Keratinocyte (primary cell): ENCODE results near the gene FOXO1. TPM values are rescaled to one million over a fixed set of nuclear protein-coding genes. Genes with fewer than 3 reads are reported as not detected.

ENCODE experiments used
- DNase-seq: peaks from one replicate; pipeline ENCODE4 v3.0.0-alpha.2; 2011; ENCODE audit warnings: low read depth, missing footprints, low spot score
- FAIRE-seq: peaks from 2 replicates; lab custom pipeline; 2011; peaks lifted over from hg19 to GRCh38; lab: Jason Lieb, UNC
- H2AFZ ChIP-seq: 2 replicates; pipeline ENCODE4 v1.6.0; 2012; ENCODE audit warnings: low read length, control low read depth, inconsistent platforms; ENCODE audit not compliant: control insufficient read depth
- H3K27ac ChIP-seq: 2 replicates; pipeline ENCODE4 v1.5.1; 2011; ENCODE audit warnings: low read length; ENCODE audit not compliant: control insufficient read depth, insufficient read depth
- H3K27me3 ChIP-seq: 3 replicates; pipeline ENCODE4 v1.6.0; 2011; ENCODE audit warnings: low read length; ENCODE audit not compliant: control insufficient read depth, insufficient read depth; ENCODE audit errors: extremely low read depth
- H3K36me3 ChIP-seq, 2 experiments: 2 replicates in 1 of 2; 3 replicates in 1 of 2; pipeline ENCODE4 v1.5.1; 2011; ENCODE audit warnings: low read length in 2 of 2, mild to moderate bottlenecking in 1 of 2; ENCODE audit not compliant: control insufficient read depth in 2 of 2, insufficient read depth in 2 of 2; ENCODE audit errors: extremely low read depth in 1 of 2
- H3K4me1 ChIP-seq: 3 replicates; pipeline ENCODE4 v1.5.1; 2011; ENCODE audit warnings: low read length; ENCODE audit not compliant: control insufficient read depth, insufficient read depth; ENCODE audit errors: extremely low read depth
- H3K4me2 ChIP-seq: 3 replicates; pipeline ENCODE4 v1.6.0; 2011; ENCODE audit warnings: low read depth, low read length; ENCODE audit not compliant: control insufficient read depth, insufficient read depth; ENCODE audit errors: extremely low read depth
- H3K4me3 ChIP-seq, 3 experiments: fragments of 200-600 bp in 1 of 3; sonication (generic) in 1 of 3; 2 replicates in 2 of 3; 3 replicates in 1 of 3; pipeline ENCODE4 v1.5.1; 2011 to 2016; ENCODE audit warnings: low read length in 3 of 3, mild to moderate bottlenecking in 3 of 3, control low read depth in 2 of 3, inconsistent platforms in 1 of 3, low read depth in 1 of 3, mixed read lengths in 1 of 3, mixed run types in 1 of 3, moderate library complexity in 1 of 3; ENCODE audit not compliant: control insufficient read depth in 2 of 3, insufficient read depth in 2 of 3; ENCODE audit errors: extremely low read depth in 1 of 3
- H3K79me2 ChIP-seq: 2 replicates; pipeline ENCODE4 v1.6.0; 2012; ENCODE audit warnings: low read length; ENCODE audit not compliant: control insufficient read depth, insufficient read depth
- H3K9ac ChIP-seq: 3 replicates; pipeline ENCODE4 v1.6.0; 2011; ENCODE audit warnings: low read length; ENCODE audit not compliant: control insufficient read depth, insufficient read depth; ENCODE audit errors: extremely low read depth
- H3K9me1 ChIP-seq: 3 replicates; pipeline ENCODE4 v1.6.0; 2011; ENCODE audit warnings: low read length; ENCODE audit not compliant: control insufficient read depth, insufficient read depth; ENCODE audit errors: extremely low read depth
- H3K9me3 ChIP-seq: 2 replicates; pipeline ENCODE4 v1.5.1; 2012; ENCODE audit warnings: low read depth, low read length; ENCODE audit not compliant: control insufficient read depth
- H4K20me1 ChIP-seq: 3 replicates; pipeline ENCODE4 v1.6.0; 2011; ENCODE audit warnings: low read length; ENCODE audit not compliant: control insufficient read depth, insufficient read depth; ENCODE audit errors: extremely low read depth
- CTCF ChIP-seq, 3 experiments: IDR thresholded peaks in 1 of 3; conservative IDR thresholded peaks in 1 of 3; optimal IDR thresholded peaks in 1 of 3; 2 replicates in 2 of 3; 3 replicates in 1 of 3; pipeline versions ENCODE3 to v1.5.1; 2011; ENCODE audit warnings: low read length in 3 of 3, mild to moderate bottlenecking in 3 of 3, moderate library complexity in 2 of 3, control low read depth in 1 of 3, inconsistent platforms in 1 of 3; ENCODE audit not compliant: insufficient read depth in 2 of 3; ENCODE audit errors: extremely low read depth in 1 of 3
- EZH2 ChIP-seq: IDR thresholded peaks from one replicate; pipeline ENCODE4 v1.6.1; 2012; ENCODE audit warnings: inconsistent platforms, mild to moderate bottlenecking, low read length, moderate library complexity
- dilution Hi-C: fragments of 300-500 bp; cut with MboI; formaldehyde crosslinking; loops from one replicate; pipeline ENCODE4 v1.7.0; 2020; ENCODE audit warnings: low sequenced_read_pairs; ENCODE audit not compliant: extremely low pct_ligation_motif_present
- polyA plus RNA-seq, 5 experiments: library from polyadenylated mRNA; depleted of rRNA in 3 of 5; stranded (reverse) in 3 of 5; stranded (forward) in 1 of 5; unstranded in 1 of 5; fragments of >200 nt; gene quantifications; 1 replicate in 1 of 5; 2 replicates in 3 of 5; 3 replicates in 1 of 5; pipeline versions ENCODE4 v1.2.1 to v1.2.3, GENCODE V29; 2011 to 2012; ENCODE audit warnings: missing spikeins in 2 of 5, low read depth in 1 of 5, low replicate concordance in 1 of 5

Gene FOXO1
- polyA plus RNA-seq, 1 donor (not counting 4 experiments of a cell fraction or from before 2014, with no cell fraction given): 8.3 TPM

- Histone ChIP-seq H2AFZ (no peak overlapping the region), H3K4me2 (no peak overlapping the region), H4K20me1 (no peaks in the 10 kb centered on the region), H3K9me1 (no peaks in the 10 kb centered on the region), H3K27me3 (no peaks in the 10 kb centered on the region), H3K4me1 (peaks cover 5% of the 10 kb centered on the region), H3K36me3 (peaks cover 0 to 2% of the 10 kb centered on the region in 2 experiments), H3K9me3 (no peaks in the 10 kb centered on the region), H3K27ac (no peak overlapping the region), H3K9ac (no peak overlapping the region), H3K4me3 (no peak overlapping the region), H3K79me2 (peaks cover 12% of the 10 kb centered on the region)
- DNase-seq: no peak
- TF ChIP-seq EZH2 (no peak), CTCF (optimal IDR thresholded peaks at IDR 0.05 in 1 of 3, IDR thresholded peaks at IDR 0.05 in 1 of 3, conservative IDR thresholded peaks at IDR 0.05 in 1 of 3; ENCODE audit: extremely low read depth in 1 of 3, insufficient read depth in 2 of 3, low read length in 3 of 3) (no peak)
- FAIRE-seq: no peak
- dilution Hi-C loops: no loop called here
Measured at GRCh38 chr13:40599124-40599523, 67.3 kb downstream of the FOXO1 start.

DNA sequence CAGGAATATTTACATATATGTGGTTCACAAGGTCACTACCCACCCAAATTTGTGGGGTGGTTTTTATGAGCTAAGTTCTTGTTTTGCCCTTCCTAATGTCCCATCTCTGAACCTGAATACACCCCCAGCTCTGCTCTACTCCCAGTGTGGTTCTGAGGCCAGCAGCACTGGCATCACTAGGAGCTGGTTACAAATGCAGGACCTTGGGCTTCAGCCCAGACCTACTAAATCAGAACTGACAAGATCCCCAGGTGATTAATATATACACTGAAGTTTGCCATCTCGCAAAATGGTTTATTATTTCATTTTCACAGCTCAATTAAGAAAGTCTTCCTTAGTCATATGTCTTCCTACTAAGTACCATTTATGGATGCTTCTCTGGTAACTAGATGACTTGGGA, 67.9 kb downstream of the FOXO1 start:
- Histone ChIP-seq H3K9ac (no peak overlapping the region), H4K20me1 (no peaks in the 10 kb centered on the region), H3K36me3 (peaks cover 0 to 2% of the 10 kb centered on the region in 2 experiments), H3K4me1 (no peaks in the 10 kb centered on the region), H2AFZ (no peak overlapping the region), H3K79me2 (peaks cover 10% of the 10 kb centered on the region), H3K4me2 (no peak overlapping the region), H3K27me3 (no peaks in the 10 kb centered on the region), H3K4me3 (no peak overlapping the region), H3K9me1 (no peaks in the 10 kb centered on the region), H3K9me3 (no peaks in the 10 kb centered on the region), H3K27ac (no peak overlapping the region)
- TF ChIP-seq EZH2: no peak
- TF ChIP-seq CTCF (optimal IDR thresholded peaks at IDR 0.05 in 1 of 3, IDR thresholded peaks at IDR 0.05 in 1 of 3, conservative IDR thresholded peaks at IDR 0.05 in 1 of 3; ENCODE audit: extremely low read depth in 1 of 3, insufficient read depth in 2 of 3, low read length in 3 of 3): no peak
- dilution Hi-C loops: no loop called here
- no peak for DNase-seq
- no peak for FAIRE-seq
